Vagina (tissue), 2 donors: ENCODE data around the gene TRIM7. TPM values are rescaled to one million over a fixed set of nuclear protein-coding genes. Genes with fewer than 3 reads are reported as not detected.

ENCODE experiments used
- DNase-seq, 2 donors: peaks; one replicate each; pipeline ENCODE4 v3.0.0-alpha.2; 2017; ENCODE audit errors: extremely low spot score in 2 of 2
- H3K27ac ChIP-seq: fragments of 200-600 bp; sonication (generic); one replicate; pipeline ENCODE4 v1.5.1; 2019
- H3K27me3 ChIP-seq: fragments of 200-600 bp; sonication (generic); one replicate; pipeline ENCODE4 v1.5.1; 2019
- H3K36me3 ChIP-seq, 2 donors: fragments of 200-600 bp; sonication (generic); one replicate each; pipeline ENCODE4 v1.5.1; 2017 to 2019
- H3K4me1 ChIP-seq: fragments of 200-600 bp; sonication (generic); one replicate; pipeline ENCODE4 v1.5.1; 2019
- H3K4me3 ChIP-seq, 2 donors: fragments of 200-600 bp; sonication (generic); 1 replicate in 1 of 2; 2 replicates in 1 of 2; pipeline ENCODE4 v1.5.1; 2016 to 2019
- H3K9me3 ChIP-seq: fragments of 200-600 bp; sonication (generic); one replicate; pipeline ENCODE4 v1.5.1; 2019
- POLR2A ChIP-seq, 2 donors: fragments of 450-650 bp; IDR thresholded peaks; one replicate each; pipeline ENCODE4 v1.6.1; 2017; ENCODE audit warnings: antibody characterized with exemption in 2 of 2, mild to moderate bottlenecking in 2 of 2, moderate library complexity in 2 of 2
- POLR2AphosphoS5 ChIP-seq, 2 donors: sonication (generic); formaldehyde crosslinking; IDR thresholded peaks; one replicate each; pipeline ENCODE4 v1.9.0; 2017; ENCODE audit warnings: antibody characterized with exemption in 2 of 2, mild to moderate bottlenecking in 2 of 2, low read depth in 1 of 2; ENCODE audit not compliant: insufficient read depth in 1 of 2
- intact Hi-C: fragments of 100-400 bp; cut with DNase I; formaldehyde crosslinking; loops from one replicate; pipeline ENCODE4 v1.15.1; 2023
- total RNA-seq: library from RNA; depleted of rRNA; stranded (reverse); fragments of >200 nt; gene quantifications from one replicate; pipeline ENCODE4 v1.2.3, GENCODE V29; 2016
- TF ChIP-seq, protein P1 (sequence below), 3 experiments: fragments of 450-650 bp in 2 of 3; fragments of 200-600 bp in 1 of 3; sonication (generic) in 1 of 3; IDR thresholded peaks; one replicate each; pipeline ENCODE4 v1.5.1; 2017 to 2019; ENCODE audit warnings: antibody characterized with exemption in 3 of 3, mild to moderate bottlenecking in 2 of 3, moderate library complexity in 2 of 3

The TRIM7 gene
- total RNA-seq, 1 donor from 2014 or later = 21.6 TPM

DNA sequence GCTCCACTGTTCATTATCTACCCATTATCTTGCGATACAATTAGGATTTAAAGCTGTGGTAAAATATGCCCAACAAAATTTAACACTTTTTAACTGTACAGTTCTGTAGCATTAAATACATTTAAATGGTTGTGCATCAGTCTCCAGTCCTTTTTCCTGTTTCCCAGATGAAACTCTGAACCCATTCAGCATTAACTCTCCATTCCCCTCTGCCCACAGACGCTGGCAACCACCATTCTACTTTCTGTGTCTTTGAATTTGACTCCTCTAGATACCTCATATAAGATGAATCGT is 2.9 kb upstream of the TRIM7 start:
- intact Hi-C loops = no loop called here
- no peaks in the 10 kb centered on the region for H3K27me3 ChIP-seq
- TF ChIP-seq, protein P1, sequence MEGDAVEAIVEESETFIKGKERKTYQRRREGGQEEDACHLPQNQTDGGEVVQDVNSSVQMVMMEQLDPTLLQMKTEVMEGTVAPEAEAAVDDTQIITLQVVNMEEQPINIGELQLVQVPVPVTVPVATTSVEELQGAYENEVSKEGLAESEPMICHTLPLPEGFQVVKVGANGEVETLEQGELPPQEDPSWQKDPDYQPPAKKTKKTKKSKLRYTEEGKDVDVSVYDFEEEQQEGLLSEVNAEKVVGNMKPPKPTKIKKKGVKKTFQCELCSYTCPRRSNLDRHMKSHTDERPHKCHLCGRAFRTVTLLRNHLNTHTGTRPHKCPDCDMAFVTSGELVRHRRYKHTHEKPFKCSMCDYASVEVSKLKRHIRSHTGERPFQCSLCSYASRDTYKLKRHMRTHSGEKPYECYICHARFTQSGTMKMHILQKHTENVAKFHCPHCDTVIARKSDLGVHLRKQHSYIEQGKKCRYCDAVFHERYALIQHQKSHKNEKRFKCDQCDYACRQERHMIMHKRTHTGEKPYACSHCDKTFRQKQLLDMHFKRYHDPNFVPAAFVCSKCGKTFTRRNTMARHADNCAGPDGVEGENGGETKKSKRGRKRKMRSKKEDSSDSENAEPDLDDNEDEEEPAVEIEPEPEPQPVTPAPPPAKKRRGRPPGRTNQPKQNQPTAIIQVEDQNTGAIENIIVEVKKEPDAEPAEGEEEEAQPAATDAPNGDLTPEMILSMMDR (IDR thresholded peaks at IDR 0.05) = no peak
- TF ChIP-seq POLR2A (IDR thresholded peaks at IDR 0.05) (no peak), POLR2AphosphoS5 (IDR thresholded peaks at IDR 0.05; ENCODE audit: insufficient read depth in 1 of 2, low read depth in 1 of 2) (no peak)
- peaks cover 29% of the 10 kb centered on the region for H3K4me1 ChIP-seq
- peak overlapping the region in 1 of 2 donors; percentile 83 for H3K4me3 ChIP-seq
- H3K27ac ChIP-seq = peak overlapping the region; percentile 87
- no peak for DNase-seq
- H3K9me3 ChIP-seq = no peaks in the 10 kb centered on the region
- H3K36me3 ChIP-seq = no peaks in the 10 kb centered on the region

DNA sequence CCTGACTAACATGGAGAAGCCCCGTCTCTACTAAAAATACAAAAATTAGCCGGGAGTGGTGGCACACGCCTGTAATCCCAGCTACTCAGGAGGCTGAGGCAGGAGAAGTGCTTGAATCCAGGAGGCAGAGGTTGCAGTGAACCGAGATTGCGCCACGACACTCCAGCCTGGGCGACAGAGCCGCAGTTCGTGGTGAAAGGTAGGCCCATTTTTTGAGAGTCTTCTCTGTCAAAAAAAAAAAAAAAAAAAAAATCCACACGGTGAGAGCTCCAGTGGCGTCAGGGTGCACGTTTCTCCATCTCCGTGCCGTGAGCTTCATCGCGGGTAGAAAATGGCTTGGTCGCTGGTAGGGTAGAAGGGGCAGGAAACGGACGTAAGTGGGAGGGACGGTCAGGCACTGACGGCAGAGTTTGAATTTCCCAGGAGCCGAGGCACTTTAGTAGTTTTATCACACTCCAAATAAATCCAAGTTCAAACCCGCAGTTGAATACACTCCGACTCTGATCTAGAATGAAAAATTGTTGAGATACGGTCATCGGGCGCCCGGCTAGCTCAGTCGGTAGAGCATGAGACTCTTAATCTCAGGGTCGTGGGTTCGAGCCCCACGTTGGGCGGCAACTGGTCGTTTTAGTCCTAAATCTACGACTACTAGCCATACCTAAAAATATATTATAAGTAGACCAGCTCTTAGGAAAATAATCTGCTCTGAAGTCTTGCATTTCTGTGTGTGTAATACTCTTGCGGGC is 2.4 kb upstream of the TRIM7 start:
- H3K4me3 ChIP-seq = peak overlapping the region; percentile 64 to 83
- no peaks in the 10 kb centered on the region for H3K27me3 ChIP-seq
- no peak for DNase-seq
- intact Hi-C loops = no loop called here
- TF ChIP-seq, protein P1 (IDR thresholded peaks at IDR 0.05) = no peak
- no peak for TF ChIP-seq POLR2AphosphoS5 (IDR thresholded peaks at IDR 0.05; ENCODE audit: insufficient read depth in 1 of 2, low read depth in 1 of 2)
- TF ChIP-seq POLR2A (IDR thresholded peaks at IDR 0.05) = no peak
- no peaks in the 10 kb centered on the region for H3K36me3 ChIP-seq
- H3K27ac ChIP-seq = peak overlapping the region; percentile 87
- H3K9me3 ChIP-seq = no peaks in the 10 kb centered on the region
- H3K4me1 ChIP-seq = peaks cover 29% of the 10 kb centered on the region

DNA sequence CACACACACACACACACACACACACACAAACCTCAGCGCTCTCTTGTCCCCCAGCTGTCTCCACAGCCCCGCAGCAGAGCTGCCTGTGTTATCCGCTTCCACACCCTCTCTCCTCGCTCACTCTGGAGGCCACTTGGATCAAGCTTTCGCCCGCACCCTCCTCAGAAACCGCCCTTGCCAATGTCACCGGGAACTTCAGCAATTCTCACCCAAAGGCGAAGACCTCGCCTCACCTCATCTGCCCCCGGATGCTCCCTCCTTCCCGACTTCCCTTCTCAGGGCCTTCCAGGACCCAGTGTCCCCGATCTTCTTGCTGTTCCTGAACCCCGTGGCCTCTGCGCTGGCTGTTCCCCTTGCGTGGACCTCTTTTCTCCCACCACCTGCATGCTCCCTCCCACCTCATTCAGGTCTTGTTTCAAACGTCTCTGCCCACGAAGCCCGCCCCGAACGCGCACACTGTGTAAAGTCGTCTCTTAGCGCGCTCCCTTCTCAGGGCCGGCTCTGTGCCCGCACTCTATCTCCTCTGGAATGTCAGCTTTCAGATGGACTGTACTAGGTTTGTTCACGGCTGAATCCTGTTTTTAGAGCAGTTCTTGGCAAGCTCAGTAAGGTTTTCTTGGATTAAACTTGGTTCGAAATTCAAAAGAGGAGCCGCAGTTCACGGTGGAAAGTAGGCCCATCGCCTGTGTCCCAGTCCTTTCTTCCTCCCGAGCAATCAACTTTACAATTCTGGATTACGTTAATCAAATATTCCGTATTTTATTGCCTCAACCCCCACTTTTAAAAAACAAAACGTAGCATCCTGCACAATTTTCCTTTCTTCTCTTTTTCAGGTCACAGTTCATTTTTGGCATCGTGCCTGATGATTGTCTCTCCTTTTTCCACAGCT is 1.0 kb upstream of the TRIM7 start:
- no peak for DNase-seq
- no peaks in the 10 kb centered on the region for H3K27me3 ChIP-seq
- TF ChIP-seq POLR2AphosphoS5 (IDR thresholded peaks at IDR 0.05; ENCODE audit: insufficient read depth in 1 of 2, low read depth in 1 of 2) (no peak), POLR2A (IDR thresholded peaks at IDR 0.05) (no peak)
- TF ChIP-seq, protein P1 (IDR thresholded peaks at IDR 0.05) = no peak
- peaks cover 29% of the 10 kb centered on the region for H3K4me1 ChIP-seq
- no peaks in the 10 kb centered on the region for H3K36me3 ChIP-seq
- intact Hi-C loops = no loop called here
- H3K9me3 ChIP-seq = no peaks in the 10 kb centered on the region
- peak overlapping the region; percentile 87 for H3K27ac ChIP-seq
- H3K4me3 ChIP-seq = peak overlapping the region; percentile 64 to 83

- Histone ChIP-seq H3K9me3 (no peaks in the 10 kb centered on the region), H3K36me3 (no peaks in the 10 kb centered on the region), H3K27ac (peak overlapping the region; percentile 87), H3K27me3 (no peaks in the 10 kb centered on the region), H3K4me1 (peaks cover 29% of the 10 kb centered on the region), H3K4me3 (peak overlapping the region; percentile 64 to 83)
- no peak for DNase-seq
- intact Hi-C loops = no loop called here
- TF ChIP-seq POLR2A (IDR thresholded peaks at IDR 0.05) (no peak), POLR2AphosphoS5 (IDR thresholded peaks at IDR 0.05; ENCODE audit: insufficient read depth in 1 of 2, low read depth in 1 of 2) (no peak)
- TF ChIP-seq, protein P1 (IDR thresholded peaks at IDR 0.05) = no peak
These were observed 727 bp downstream of the TRIM7 start for GRCh38 chr5:181204113-181204825.
